ENCODE results near the gene IL3. TPM values are rescaled to one million over a fixed set of nuclear protein-coding genes. Genes with fewer than 3 reads are reported as not detected.

IL3 gene
- total RNA-seq, 4 donors from 2014 or later, result not detected

DNA sequence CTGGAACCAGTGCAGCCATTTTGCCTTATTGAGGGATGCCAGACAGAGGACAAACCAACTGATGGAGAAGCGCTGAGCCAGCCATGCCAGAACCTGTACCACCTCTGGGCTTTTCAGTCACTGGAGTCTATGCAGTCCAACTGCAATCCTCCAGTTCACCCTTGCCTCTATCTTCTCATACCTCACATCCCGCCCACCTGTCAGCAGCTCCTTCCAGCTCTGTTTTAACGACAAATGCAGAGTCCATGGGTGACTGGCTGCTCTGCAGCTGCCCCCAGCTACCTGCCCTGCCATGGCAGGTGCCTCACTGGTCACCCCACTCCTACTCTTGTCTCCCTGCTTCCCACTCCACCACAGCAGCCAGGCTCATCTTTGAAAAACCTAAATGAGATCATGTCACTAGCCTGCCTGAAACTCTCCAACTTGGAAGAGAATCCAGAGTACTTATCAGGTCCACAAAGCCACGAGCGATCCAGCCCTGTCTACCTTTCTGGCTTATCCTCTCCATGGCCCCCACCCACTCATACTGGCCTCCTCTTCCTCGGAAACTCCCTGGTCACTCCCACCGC is 35.0 kb upstream of the IL3 start:
- no peak for DNase-seq
- Histone ChIP-seq H3K27ac (no peak overlapping the region), H3K9me3 (no peaks in the 10 kb centered on the region), H3K4me1 (no peaks in the 10 kb centered on the region), H3K36me3 (no peaks in the 10 kb centered on the region), H3K4me3 (replicated peaks in 1 of 3) (no peak overlapping the region), H3K27me3 (no peaks in the 10 kb centered on the region)
- intact Hi-C loops (cut with DNase I), result no loop called here
- TF ChIP-seq POLR2A (IDR thresholded peaks at IDR 0.05), result no peak
- TF ChIP-seq, protein P1, sequence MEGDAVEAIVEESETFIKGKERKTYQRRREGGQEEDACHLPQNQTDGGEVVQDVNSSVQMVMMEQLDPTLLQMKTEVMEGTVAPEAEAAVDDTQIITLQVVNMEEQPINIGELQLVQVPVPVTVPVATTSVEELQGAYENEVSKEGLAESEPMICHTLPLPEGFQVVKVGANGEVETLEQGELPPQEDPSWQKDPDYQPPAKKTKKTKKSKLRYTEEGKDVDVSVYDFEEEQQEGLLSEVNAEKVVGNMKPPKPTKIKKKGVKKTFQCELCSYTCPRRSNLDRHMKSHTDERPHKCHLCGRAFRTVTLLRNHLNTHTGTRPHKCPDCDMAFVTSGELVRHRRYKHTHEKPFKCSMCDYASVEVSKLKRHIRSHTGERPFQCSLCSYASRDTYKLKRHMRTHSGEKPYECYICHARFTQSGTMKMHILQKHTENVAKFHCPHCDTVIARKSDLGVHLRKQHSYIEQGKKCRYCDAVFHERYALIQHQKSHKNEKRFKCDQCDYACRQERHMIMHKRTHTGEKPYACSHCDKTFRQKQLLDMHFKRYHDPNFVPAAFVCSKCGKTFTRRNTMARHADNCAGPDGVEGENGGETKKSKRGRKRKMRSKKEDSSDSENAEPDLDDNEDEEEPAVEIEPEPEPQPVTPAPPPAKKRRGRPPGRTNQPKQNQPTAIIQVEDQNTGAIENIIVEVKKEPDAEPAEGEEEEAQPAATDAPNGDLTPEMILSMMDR (IDR thresholded peaks at IDR 0.05), result no peak
- WGBS, 2 donors, result 85 to 86% methylated on average over 7 of the region's 7 CpGs

DNA sequence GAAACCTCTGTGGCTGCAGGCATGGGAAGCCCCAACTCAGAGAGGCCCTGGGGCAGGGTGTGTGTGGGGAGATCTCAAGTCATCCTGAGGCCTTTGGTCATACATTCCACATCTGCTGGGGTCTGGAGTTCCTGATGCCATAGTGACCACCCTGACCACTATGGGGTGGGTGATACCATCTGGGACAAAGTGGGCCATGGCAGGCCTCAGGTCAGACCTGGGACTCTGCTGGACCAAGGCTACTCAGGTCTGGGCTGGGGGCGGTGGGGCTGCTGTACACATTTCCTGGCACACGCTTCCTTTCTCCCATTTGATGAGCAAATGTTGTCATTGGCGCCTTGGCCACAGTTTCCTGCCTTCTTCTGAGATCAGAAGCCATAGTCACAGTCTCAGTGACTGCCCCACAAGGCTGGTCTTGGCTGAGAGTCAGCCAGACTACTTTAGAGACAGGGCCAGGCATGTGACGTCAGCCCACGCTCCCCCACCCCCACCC is 33.9 kb upstream of the IL3 start:
- intact Hi-C loops (cut with DNase I), result no loop called here

GRCh38 chr5:132027027-132027426 is 33.4 kb upstream of the IL3 start:
- H3K9me3 ChIP-seq, result no peaks in the 10 kb centered on the region
- H3K4me3 ChIP-seq (replicated peaks in 1 of 3), result no peak overlapping the region
- 78 to 80% methylated on average over 1 to 2 of the region's 2 CpGs for WGBS, 2 donors
- intact Hi-C loops (cut with DNase I), result no loop called here
- no peak overlapping the region for H3K27ac ChIP-seq
- no peaks in the 10 kb centered on the region for H3K27me3 ChIP-seq
- no peaks in the 10 kb centered on the region for H3K36me3 ChIP-seq
- TF ChIP-seq POLR2A (IDR thresholded peaks at IDR 0.05), result no peak
- TF ChIP-seq, protein P1 (IDR thresholded peaks at IDR 0.05), result no peak
- no peak for DNase-seq
- H3K4me1 ChIP-seq, result no peaks in the 10 kb centered on the region

More for the DNA sequence above, 33.9 kb upstream of the IL3 start:
- Histone ChIP-seq H3K9me3 (no peaks in the 10 kb centered on the region), H3K4me1 (no peaks in the 10 kb centered on the region), H3K27ac (no peak overlapping the region), H3K4me3 (replicated peaks in 1 of 3) (no peak overlapping the region), H3K27me3 (no peaks in the 10 kb centered on the region), H3K36me3 (no peaks in the 10 kb centered on the region)
- 67 to 88% methylated on average over 2 to 3 of the region's 5 CpGs for WGBS, 2 donors
- no peak for DNase-seq
- TF ChIP-seq, protein P1 (IDR thresholded peaks at IDR 0.05), result no peak
- TF ChIP-seq POLR2A (IDR thresholded peaks at IDR 0.05), result no peak

GRCh38 chr5:132029609-132030330 is 30.7 kb upstream of the IL3 start:
- TF ChIP-seq, protein P1 (IDR thresholded peaks at IDR 0.05), result no peak
- no peak for TF ChIP-seq POLR2A (IDR thresholded peaks at IDR 0.05)
- H3K4me3 ChIP-seq (replicated peaks in 1 of 3), result no peak overlapping the region
- no peaks in the 10 kb centered on the region for H3K36me3 ChIP-seq
- 79 to 87% methylated on average over 4 of the region's 4 CpGs for WGBS, 2 donors
- H3K9me3 ChIP-seq, result no peaks in the 10 kb centered on the region
- H3K4me1 ChIP-seq, result no peaks in the 10 kb centered on the region
- intact Hi-C loops (cut with DNase I), result no loop called here
- no peak for DNase-seq
- no peak overlapping the region for H3K27ac ChIP-seq
- H3K27me3 ChIP-seq, result no peaks in the 10 kb centered on the region

DNA sequence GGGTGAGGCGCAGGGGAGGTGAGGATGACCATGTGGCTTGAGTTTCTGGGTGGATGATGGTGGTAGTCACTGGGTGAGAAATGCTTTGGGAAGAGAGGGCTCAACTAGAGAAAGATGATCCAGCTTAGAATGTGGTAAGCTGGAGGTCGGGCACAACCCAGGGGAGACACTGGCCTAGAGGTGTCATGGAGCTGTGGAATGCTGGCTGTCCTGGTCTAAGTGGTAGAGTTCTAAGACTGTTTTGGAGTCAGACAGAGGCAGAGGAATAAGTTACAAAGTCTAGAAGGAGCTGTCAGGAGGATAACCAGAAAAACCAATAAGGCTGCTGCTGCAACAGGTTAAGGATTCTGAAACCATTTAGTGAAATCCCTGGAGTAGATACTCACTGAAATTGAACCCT is 29.8 kb upstream of the IL3 start:
- Histone ChIP-seq H3K9me3 (no peaks in the 10 kb centered on the region), H3K27ac (no peak overlapping the region), H3K36me3 (no peaks in the 10 kb centered on the region), H3K27me3 (no peaks in the 10 kb centered on the region), H3K4me3 (replicated peaks in 1 of 3) (no peak overlapping the region), H3K4me1 (no peaks in the 10 kb centered on the region)
- 83 to 88% methylated on average over 2 of the region's 2 CpGs for WGBS, 2 donors
- intact Hi-C loops (cut with DNase I), result no loop called here
- TF ChIP-seq, protein P1 (IDR thresholded peaks at IDR 0.05), result no peak
- TF ChIP-seq POLR2A (IDR thresholded peaks at IDR 0.05), result no peak
- no peak for DNase-seq

Measured in thyroid gland (tissue), 4 donors.